H7 (cell line): ENCODE results near the gene RARA. TPM values are rescaled to one million over a fixed set of nuclear protein-coding genes. Genes with fewer than 3 reads are reported as not detected.
A peak's percentile ranks its signal among the peaks of the same experiment; 100 is the strongest.

ENCODE experiments used
- DNase-seq: peaks from one replicate; pipeline ENCODE4 v3.0.0; 2012
- H3K27me3 ChIP-seq: 2 replicates; pipeline ENCODE4 v1.6.0; 2011; ENCODE audit warnings: mild to moderate bottlenecking, low read length; ENCODE audit not compliant: control insufficient read depth, insufficient read depth
- H3K36me3 ChIP-seq: replicated peaks from 2 replicates; pipeline ENCODE4 v1.5.1; 2011; ENCODE audit warnings: low read length; ENCODE audit not compliant: control insufficient read depth, insufficient read depth
- H3K4me3 ChIP-seq: 2 replicates; pipeline ENCODE4 v1.5.1; 2011; ENCODE audit warnings: low read depth, mild to moderate bottlenecking, control low read depth, low read length, moderate library complexity; ENCODE audit not compliant: insufficient read depth
- total RNA-seq: library from RNA; depleted of rRNA; stranded (reverse); fragments of >200 nt; shearing (Covaris generic); gene quantifications from 2 replicates; pipeline ENCODE4 v1.2.3, GENCODE V29; 2014

The RARA gene
- total RNA-seq, 1 experiment from 2014 or later: 22.1 TPM

DNA sequence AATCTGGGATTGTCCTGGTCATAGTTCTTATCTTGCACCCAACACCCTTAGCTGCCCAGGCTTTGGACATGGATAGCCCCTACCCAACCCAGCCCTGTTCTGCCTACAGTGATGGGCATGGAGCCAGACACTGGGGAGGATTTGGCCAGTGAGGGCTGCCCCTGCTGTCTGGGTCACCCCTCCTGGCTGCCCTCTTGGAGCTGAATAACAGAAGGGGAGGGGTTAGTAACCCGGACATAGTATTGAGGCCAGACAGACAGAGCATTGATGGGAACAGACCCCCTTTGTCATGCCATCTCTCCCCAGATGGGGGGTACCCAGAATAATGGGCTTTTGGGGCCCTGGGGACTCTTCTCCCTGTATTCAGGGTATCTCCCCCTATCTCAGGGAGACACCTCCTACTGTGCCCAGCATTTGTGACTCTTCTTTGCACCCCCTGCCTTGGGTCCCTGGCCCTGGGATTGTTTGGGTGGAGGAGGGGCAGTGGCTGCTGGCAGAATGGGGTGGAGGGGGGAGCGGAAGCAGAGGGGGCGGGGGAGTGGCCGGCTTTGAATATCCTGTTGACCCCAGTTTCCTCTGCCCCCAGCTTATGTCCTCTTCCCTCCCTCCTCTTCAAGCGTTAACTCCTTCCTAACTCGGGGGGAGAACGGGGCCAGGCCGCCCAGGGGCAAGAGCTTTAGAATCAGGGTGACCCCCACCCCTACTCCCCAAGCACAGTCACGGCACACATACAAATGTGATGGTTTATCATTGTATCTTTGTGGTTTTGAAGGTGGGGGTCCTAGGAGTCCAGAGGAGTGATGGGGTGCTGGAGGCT, 38.5 kb downstream of the RARA start:
- peak; percentile 77 for DNase-seq
- Histone ChIP-seq H3K36me3 (peaks cover 6% of the 10 kb centered on the region), H3K27me3 (peaks cover 32% of the 10 kb centered on the region; the same call in 1 of the 2 replicates), H3K4me3 (no peak overlapping the region; the same call in 1 of the 2 replicates)

DNA sequence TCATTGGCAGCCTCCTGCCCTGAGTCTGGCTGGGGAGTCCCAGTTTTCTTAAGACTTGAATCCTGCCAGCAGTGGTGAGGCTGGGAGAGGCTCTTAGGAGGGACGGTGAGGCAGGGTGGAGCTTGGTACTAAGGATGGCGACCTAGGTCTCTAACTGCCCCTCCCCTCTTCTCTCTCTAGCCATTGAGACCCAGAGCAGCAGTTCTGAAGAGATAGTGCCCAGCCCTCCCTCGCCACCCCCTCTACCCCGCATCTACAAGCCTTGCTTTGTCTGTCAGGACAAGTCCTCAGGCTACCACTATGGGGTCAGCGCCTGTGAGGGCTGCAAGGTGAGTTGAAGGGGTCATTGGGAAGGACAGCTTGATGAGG, 39.1 kb downstream of the RARA start:
- Histone ChIP-seq H3K36me3 (peaks cover 7% of the 10 kb centered on the region), H3K4me3 (no peak overlapping the region), H3K27me3 (peaks cover 26% of the 10 kb centered on the region; the same call in 1 of the 2 replicates)
- DNase-seq: peak; percentile 78

DNA sequence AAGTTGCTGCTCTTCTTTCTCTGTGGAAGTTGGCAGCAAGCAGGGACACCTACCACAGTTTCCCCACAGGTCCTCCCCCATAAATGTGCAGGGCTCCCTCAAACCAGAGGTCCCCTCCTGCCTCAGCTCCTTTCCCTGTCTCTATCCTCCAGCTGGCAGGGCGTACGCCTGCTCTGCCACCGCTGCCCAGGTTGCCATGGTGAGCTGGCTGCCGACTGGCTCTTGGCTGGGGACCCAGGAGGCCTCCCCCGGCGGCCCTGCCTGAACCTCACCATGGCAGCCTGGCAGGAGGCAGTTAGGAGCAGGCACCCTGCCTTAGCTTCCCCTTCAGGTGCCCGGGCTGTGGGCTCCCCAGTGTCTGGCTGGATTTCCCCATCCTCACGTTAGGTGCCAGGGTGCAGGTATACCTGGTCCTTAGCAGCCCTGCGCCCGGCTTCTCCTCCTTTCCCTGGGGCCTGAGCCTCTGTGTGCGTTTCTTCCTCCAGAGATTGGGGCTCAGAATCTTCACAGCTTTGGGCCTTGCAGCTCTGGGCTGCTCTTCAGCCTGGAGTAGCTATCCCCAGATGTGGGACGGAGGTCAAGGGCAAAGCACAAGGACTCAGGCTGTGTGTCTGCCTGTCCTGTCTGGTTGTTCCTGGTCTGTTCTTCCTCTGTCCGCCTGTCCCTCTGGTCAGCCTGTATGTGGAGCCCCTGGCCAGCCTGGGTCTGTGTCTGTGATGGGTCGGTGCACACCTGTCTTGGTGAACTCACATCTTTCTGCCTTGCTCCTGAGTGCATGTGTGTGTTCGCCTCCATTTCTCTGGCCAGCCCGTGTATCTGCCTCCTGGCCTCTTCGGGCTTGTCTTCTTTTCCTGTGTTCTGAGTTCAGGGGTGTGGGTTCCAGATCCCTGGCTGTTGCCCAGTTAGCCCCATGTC, 39.8 kb downstream of the RARA start:
- peaks cover 7% of the 10 kb centered on the region for H3K36me3 ChIP-seq
- peaks cover 19% of the 10 kb centered on the region; the same call in 1 of the 2 replicates for H3K27me3 ChIP-seq
- H3K4me3 ChIP-seq: no peak overlapping the region
- no peak for DNase-seq

DNA sequence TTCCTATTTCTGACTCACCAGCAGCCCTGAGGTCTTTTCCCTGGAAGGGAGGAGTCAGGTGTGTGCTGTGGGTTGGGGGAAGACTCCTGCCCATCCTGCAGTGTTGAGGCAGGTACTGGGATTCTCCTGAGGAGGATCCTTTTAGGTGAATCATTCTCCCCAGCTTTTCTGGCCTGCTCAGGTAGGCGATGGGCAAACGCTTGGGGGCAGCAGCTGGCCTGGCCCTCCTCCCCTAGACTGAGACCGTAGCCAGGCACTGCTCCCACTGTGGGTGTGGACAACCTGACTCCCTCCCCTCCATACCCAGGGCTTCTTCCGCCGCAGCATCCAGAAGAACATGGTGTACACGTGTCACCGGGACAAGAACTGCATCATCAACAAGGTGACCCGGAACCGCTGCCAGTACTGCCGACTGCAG, 40.5 kb downstream of the RARA start:
- Histone ChIP-seq H3K4me3 (no peak overlapping the region), H3K27me3 (peaks cover 15% of the 10 kb centered on the region; the same call in 1 of the 2 replicates)
- no peak for DNase-seq

DNA sequence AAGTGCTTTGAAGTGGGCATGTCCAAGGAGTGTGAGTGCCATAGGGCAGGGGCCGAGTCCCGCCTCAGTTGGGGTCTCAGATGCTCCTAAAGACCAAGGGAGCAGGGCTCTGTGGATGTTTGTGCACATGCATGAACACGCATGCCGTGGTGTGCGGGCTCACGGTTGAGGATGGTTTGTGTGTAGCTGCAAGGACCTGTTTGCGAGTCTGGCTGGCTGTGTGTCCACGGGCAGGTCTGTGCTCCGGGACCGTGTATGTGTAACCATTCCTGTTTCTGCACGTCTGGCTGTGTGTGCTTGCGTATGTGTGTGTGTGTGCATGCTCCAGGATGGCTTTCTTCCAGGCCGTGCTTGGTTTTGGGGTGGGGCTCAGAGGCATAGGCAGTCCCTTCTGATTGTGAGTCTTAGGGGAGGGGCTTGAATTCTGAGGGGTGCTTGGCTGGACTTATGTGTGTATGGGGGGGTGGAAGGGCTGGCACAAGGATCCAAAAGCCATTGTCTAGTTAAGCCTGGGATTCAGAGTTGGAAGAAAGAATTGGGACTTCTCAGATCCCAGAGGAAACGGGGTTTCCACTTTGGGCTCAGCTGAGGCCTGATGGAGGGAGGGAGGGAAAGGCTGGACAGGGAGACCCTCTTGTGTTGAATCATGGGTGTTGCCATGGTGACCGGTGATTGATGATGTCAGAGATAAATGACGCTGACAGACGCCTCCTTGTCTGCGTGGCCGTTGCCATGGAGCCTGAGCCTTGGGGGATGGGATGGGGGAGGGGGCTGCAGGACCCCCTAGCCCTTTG, 41.1 kb downstream of the RARA start:
- DNase-seq: no peak
- Histone ChIP-seq H3K4me3 (no peak overlapping the region), H3K36me3 (peaks cover 7% of the 10 kb centered on the region), H3K27me3 (peaks cover 12% of the 10 kb centered on the region; the same call in 1 of the 2 replicates)

More for the DNA sequence above, 40.5 kb downstream of the RARA start:
- H3K36me3 ChIP-seq: peaks cover 7% of the 10 kb centered on the region

DNA sequence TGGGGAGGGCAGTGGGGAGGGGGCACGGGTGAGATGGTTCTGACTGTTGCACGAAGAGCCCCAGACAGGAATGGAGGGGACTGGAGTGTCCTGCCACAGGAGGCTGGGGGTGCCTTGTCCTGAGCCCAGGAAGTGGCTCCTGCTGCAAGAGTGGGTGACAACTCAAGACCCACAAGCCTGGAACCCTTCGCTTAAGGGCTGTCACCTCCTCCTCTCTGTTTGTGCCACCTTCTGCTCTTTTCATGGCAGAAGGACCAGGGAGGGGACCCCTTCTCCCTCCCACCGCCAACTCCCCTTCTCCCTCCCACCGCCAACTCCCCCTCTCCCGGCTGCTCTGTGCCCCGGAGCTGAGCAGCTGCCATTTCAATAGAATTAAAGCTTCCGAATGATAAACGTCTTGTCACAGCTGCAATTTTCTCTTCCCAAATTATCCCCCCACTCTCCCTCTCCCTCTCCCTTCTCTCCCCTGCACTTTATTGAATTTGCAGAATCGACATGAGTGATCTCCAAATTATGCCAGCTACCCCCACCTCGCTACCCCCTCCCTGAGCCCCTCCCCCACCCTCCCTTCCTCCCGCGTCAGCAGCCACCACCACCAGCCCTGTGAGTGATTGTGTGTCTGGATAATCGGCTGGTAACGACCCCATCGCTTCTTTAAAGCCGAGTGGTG, 41.8 kb downstream of the RARA start:
- peaks cover 12% of the 10 kb centered on the region; the same call in 1 of the 2 replicates for H3K27me3 ChIP-seq
- H3K36me3 ChIP-seq: peaks cover 10% of the 10 kb centered on the region
- peak; percentile 77 for DNase-seq
- H3K4me3 ChIP-seq: no peak overlapping the region

DNA sequence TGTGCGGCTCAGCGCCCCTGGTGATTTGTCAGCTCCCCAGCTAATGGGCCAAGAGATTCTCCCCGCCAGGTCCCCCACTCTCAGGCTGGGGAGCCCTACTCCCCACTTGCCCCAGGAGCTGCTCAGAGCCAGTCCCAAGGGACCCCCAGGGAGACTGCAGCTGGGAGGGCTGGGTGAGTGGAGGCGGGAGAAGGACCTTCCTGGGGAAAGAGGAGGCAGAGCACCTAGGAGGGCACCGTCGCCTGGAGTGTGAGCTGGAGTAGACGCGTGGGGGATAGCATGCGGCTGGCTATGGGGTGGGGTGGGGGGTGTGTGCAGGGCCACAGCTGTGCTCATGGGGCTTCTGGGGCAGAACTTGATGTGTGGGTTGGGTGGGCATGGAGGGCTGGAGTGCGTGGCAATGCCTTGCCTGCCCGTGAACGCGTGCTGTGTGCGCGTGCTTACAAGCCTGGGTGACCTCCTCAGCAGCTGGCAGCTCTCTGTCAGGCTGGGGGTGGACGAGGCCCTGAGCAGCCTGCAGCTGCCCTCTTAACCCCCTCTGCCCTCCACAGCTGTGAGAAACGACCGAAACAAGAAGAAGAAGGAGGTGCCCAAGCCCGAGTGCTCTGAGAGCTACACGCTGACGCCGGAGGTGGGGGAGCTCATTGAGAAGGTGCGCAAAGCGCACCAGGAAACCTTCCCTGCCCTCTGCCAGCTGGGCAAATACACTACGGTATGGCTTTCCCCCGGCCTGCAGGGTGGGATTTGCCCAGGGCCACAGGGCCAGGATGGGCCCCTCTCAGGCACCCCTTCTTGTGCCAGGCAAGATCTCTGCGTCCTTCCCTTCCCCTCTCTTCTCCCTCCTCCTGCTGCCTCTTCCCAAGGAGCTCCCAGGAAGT, 42.6 kb downstream of the RARA start:
- peak; percentile 70 for DNase-seq
- H3K27me3 ChIP-seq: peaks cover 12% of the 10 kb centered on the region; the same call in 1 of the 2 replicates
- no peak overlapping the region for H3K4me3 ChIP-seq
- H3K36me3 ChIP-seq: peaks cover 10% of the 10 kb centered on the region

DNA sequence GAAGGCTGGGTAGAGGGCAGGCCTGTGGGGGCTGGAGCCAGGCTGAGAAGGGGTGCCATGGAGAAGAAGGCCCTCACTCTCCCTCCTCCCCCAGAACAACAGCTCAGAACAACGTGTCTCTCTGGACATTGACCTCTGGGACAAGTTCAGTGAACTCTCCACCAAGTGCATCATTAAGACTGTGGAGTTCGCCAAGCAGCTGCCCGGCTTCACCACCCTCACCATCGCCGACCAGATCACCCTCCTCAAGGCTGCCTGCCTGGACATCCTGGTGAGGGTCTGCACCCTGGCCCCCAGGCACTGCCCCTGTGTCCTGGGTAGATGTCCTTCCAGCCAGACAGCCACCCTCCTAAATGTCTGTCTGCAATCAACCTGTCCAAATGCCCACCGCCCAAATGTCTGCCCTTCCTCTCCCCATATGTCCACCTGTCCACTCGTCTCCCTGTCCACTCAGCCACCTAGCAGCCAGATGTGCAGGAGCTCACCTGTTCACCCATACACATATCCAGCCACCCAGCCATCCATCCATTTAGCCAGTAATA, 43.3 kb downstream of the RARA start:
- Histone ChIP-seq H3K27me3 (peaks cover 12% of the 10 kb centered on the region; the same call in 1 of the 2 replicates), H3K4me3 (no peak overlapping the region), H3K36me3 (peaks cover 10% of the 10 kb centered on the region)
- peak; percentile 20 for DNase-seq

DNA sequence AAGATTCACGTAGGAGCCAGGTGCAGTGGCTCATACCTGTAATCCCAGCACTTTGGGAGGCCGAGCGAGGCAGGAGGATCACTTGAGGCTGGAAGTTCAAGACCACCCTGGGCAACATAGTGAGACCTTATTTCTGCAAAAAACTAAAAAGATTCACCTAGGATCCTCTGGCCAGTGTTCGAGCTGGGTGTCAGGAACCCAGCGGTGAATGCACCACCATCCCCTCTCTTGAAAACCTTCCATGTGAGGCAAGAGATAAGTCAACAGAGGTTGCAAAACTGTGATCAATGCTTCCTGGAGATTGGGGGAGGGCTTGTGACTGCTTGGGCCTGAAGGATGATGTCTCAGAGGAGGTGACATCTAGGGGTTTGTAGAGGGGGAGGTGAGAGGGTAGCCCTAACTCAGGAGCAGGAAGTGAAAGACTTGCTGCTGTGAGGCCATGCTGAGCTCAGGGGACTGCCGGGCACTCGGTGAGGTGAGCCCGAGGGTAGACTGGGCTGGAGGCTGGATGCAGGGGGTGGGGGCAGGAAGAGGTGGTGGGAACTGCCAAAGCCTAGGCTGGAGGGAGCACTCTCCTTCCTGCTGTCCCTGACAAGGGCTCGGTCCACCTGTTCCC, 43.9 kb downstream of the RARA start:
- H3K4me3 ChIP-seq: no peak overlapping the region
- H3K27me3 ChIP-seq: peaks cover 12% of the 10 kb centered on the region; the same call in 1 of the 2 replicates
- H3K36me3 ChIP-seq: peaks cover 10% of the 10 kb centered on the region
- DNase-seq: peak; percentile 54

DNA sequence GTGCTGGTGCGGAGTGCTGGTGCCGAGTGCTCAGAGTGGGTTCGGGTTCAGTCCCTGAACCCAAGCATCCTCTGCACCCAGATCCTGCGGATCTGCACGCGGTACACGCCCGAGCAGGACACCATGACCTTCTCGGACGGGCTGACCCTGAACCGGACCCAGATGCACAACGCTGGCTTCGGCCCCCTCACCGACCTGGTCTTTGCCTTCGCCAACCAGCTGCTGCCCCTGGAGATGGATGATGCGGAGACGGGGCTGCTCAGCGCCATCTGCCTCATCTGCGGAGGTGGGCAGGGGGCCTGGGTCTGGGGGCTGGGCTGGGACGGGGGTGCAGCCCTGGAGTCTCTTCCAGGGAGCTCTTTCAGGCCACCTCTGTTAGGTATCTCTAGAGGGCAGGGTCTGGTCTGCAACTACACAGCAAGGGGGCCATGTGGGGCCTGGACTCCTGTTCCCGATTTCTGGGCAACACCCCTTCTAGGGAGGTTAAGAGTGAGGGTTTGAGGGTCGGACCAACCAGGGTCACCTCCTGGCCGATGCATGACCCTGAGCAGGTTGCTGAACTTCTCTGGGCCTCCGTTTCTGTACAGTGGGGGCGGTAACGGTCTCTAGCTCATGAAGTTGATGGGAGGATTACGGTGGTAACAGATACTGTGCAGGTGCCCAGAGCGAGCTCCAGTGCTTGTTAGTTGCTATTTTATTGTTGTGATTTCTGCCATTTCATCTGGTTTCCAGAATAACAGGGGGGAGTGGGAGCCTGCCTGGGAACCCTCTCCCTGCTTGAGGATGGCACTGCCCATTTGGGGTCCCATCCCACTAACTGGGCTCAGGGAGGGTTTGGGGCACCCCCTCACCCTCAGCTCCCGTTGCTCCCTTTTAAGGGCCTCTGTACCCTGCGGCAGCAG, 45.5 kb downstream of the RARA start:
- H3K27me3 ChIP-seq: peaks cover 2% of the 10 kb centered on the region; the same call in 1 of the 2 replicates
- DNase-seq: no peak
- H3K36me3 ChIP-seq: peaks cover 8% of the 10 kb centered on the region
- no peak overlapping the region for H3K4me3 ChIP-seq

DNA sequence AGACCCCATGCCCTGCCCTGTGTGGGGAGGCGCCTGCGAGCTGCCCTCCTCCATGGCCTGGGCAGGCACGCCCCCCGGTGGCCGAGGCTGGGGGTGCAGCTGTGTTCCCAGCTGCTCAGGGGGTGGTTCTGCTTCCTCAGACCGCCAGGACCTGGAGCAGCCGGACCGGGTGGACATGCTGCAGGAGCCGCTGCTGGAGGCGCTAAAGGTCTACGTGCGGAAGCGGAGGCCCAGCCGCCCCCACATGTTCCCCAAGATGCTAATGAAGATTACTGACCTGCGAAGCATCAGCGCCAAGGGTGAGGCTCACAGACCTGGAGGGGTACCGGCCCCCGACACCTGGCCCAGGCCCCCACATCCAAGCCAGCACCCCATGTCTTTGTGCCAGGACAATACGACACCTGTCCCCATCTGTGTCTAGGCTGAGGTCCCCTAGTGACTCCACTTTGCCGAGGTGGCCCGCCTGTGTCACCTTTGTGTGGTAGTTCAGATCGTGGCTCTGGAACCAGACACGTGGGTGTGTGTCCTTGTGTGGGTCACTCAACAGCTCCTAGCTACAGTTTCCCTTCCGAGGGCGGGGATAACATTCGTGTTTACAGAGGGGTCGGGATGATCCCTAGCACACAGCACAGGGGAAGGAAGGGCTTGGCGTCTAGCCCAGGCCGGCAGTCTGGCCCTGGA, 46.3 kb downstream of the RARA start:
- Histone ChIP-seq H3K27me3 (peaks cover 2% of the 10 kb centered on the region; the same call in 1 of the 2 replicates), H3K4me3 (no peak overlapping the region), H3K36me3 (peaks cover 6% of the 10 kb centered on the region)
- peak; percentile 99 for DNase-seq
